ENCODE measurements around the gene ATAD3B. TPM values are rescaled to one million over a fixed set of nuclear protein-coding genes. Genes with fewer than 3 reads are reported as not detected.
"Not testable (repeated sequence)": the region's sequence is repeated elsewhere in the genome, so short reads cannot be mapped to it uniquely, and the experiment has no call there.

Gene ATAD3B
- total RNA-seq, 1 experiment from 2014 or later: 36.3 TPM

- in situ Hi-C loops (cut with HindIII; ENCODE audit: low pct_unique_long_range_greater_than_20kb, low sequenced_read_pairs): no loop called here
Observed at GRCh38 chr1:1490633-1491230, 19.2 kb downstream of the ATAD3B start.

GRCh38 chr1:1491601-1492000 lies 20.0 kb downstream of the ATAD3B start:
- in situ Hi-C loops (cut with HindIII; ENCODE audit: low pct_unique_long_range_greater_than_20kb, low sequenced_read_pairs): no loop called here
- no peak for DNase-seq (ENCODE audit: low read depth, low spot score)

More at GRCh38 chr1:1490633-1491230, 19.2 kb downstream of the ATAD3B start:
- DNase-seq (ENCODE audit: low read depth, low spot score): no peak

GRCh38 chr1:1494311-1494710 lies 22.7 kb downstream of the ATAD3B start:
- in situ Hi-C loops (cut with HindIII; ENCODE audit: low pct_unique_long_range_greater_than_20kb, low sequenced_read_pairs); DNase-seq (ENCODE audit: low read depth, low spot score): not testable (repeated sequence)

- DNase-seq (ENCODE audit: low read depth, low spot score); in situ Hi-C loops (cut with HindIII; ENCODE audit: low pct_unique_long_range_greater_than_20kb, low sequenced_read_pairs): not testable (repeated sequence)
Observed at GRCh38 chr1:1495461-1495975, 24.0 kb downstream of the ATAD3B start.

GRCh38 chr1:1504777-1505365 lies 33.3 kb downstream of the ATAD3B start:
- in situ Hi-C loops (cut with HindIII; ENCODE audit: low pct_unique_long_range_greater_than_20kb, low sequenced_read_pairs): not testable (repeated sequence)

GRCh38 chr1:1505366-1505798 lies 33.8 kb downstream of the ATAD3B start:
- in situ Hi-C loops (cut with HindIII; ENCODE audit: low pct_unique_long_range_greater_than_20kb, low sequenced_read_pairs): not testable (repeated sequence)
- DNase-seq (ENCODE audit: low read depth, low spot score): peak; percentile 45

More at GRCh38 chr1:1504777-1505365, 33.3 kb downstream of the ATAD3B start:
- DNase-seq (ENCODE audit: low read depth, low spot score): peak; percentile 73

GRCh38 chr1:1505801-1506200 lies 34.2 kb downstream of the ATAD3B start:
- DNase-seq (ENCODE audit: low read depth, low spot score); in situ Hi-C loops (cut with HindIII; ENCODE audit: low pct_unique_long_range_greater_than_20kb, low sequenced_read_pairs): not testable (repeated sequence)

GRCh38 chr1:1507305-1507704 lies 35.7 kb downstream of the ATAD3B start:
- in situ Hi-C loops (cut with HindIII; ENCODE audit: low pct_unique_long_range_greater_than_20kb, low sequenced_read_pairs): no loop called here
- DNase-seq (ENCODE audit: low read depth, low spot score): no peak

- in situ Hi-C loops (cut with HindIII; ENCODE audit: low pct_unique_long_range_greater_than_20kb, low sequenced_read_pairs); DNase-seq (ENCODE audit: low read depth, low spot score): not testable (repeated sequence)
Observed at GRCh38 chr1:1508775-1509464, 37.4 kb downstream of the ATAD3B start.

GRCh38 chr1:1509465-1509850 lies 37.9 kb downstream of the ATAD3B start:
- in situ Hi-C loops (cut with HindIII; ENCODE audit: low pct_unique_long_range_greater_than_20kb, low sequenced_read_pairs); DNase-seq (ENCODE audit: low read depth, low spot score): not testable (repeated sequence)

GRCh38 chr1:1510912-1511532 lies 39.5 kb downstream of the ATAD3B start:
- in situ Hi-C loops (cut with HindIII; ENCODE audit: low pct_unique_long_range_greater_than_20kb, low sequenced_read_pairs): no loop called here
- peak; percentile 44 for DNase-seq (ENCODE audit: low read depth, low spot score)

GRCh38 chr1:1511533-1512285 lies 40.1 kb downstream of the ATAD3B start, which contains the start of gene ATAD3A:
Gene ATAD3A, plus strand, starts transcription at chr1:1512162. Its CDS starts 107 bp downstream, at chr1:1512269.
- in situ Hi-C loops (cut with HindIII; ENCODE audit: low pct_unique_long_range_greater_than_20kb, low sequenced_read_pairs): no loop called here
- peak; percentile 97 for DNase-seq (ENCODE audit: low read depth, low spot score)

GRCh38 chr1:1512425-1512824 lies 40.9 kb downstream of the ATAD3B start:
- in situ Hi-C loops (cut with HindIII; ENCODE audit: low pct_unique_long_range_greater_than_20kb, low sequenced_read_pairs); DNase-seq (ENCODE audit: low read depth, low spot score): not testable (repeated sequence)

GRCh38 chr1:1513675-1514074 lies 42.1 kb downstream of the ATAD3B start:
- in situ Hi-C loops (cut with HindIII; ENCODE audit: low pct_unique_long_range_greater_than_20kb, low sequenced_read_pairs); DNase-seq (ENCODE audit: low read depth, low spot score): not testable (repeated sequence)

GRCh38 chr1:1514376-1514775 lies 42.8 kb downstream of the ATAD3B start:
- in situ Hi-C loops (cut with HindIII; ENCODE audit: low pct_unique_long_range_greater_than_20kb, low sequenced_read_pairs); DNase-seq (ENCODE audit: low read depth, low spot score): not testable (repeated sequence)

GRCh38 chr1:1516923-1517322 lies 45.4 kb downstream of the ATAD3B start:
- DNase-seq (ENCODE audit: low read depth, low spot score); in situ Hi-C loops (cut with HindIII; ENCODE audit: low pct_unique_long_range_greater_than_20kb, low sequenced_read_pairs): not testable (repeated sequence)

GRCh38 chr1:1517973-1518620 lies 46.5 kb downstream of the ATAD3B start:
- no peak for DNase-seq (ENCODE audit: low read depth, low spot score)
- in situ Hi-C loops (cut with HindIII; ENCODE audit: low pct_unique_long_range_greater_than_20kb, low sequenced_read_pairs): no loop called here
